NK-92 (cell line): ENCODE data around the gene ABR.
"Not testable (repeated sequence)": the region's sequence is repeated elsewhere in the genome, so short reads cannot be mapped to it uniquely, and the experiment has no call there.

Source experiments
- DNase-seq: peaks from one replicate; lab custom pipeline; 2025; ENCODE audit not compliant: unreplicated experiment; lab: John Stamatoyannopoulos, UW

The ABR gene

DNA sequence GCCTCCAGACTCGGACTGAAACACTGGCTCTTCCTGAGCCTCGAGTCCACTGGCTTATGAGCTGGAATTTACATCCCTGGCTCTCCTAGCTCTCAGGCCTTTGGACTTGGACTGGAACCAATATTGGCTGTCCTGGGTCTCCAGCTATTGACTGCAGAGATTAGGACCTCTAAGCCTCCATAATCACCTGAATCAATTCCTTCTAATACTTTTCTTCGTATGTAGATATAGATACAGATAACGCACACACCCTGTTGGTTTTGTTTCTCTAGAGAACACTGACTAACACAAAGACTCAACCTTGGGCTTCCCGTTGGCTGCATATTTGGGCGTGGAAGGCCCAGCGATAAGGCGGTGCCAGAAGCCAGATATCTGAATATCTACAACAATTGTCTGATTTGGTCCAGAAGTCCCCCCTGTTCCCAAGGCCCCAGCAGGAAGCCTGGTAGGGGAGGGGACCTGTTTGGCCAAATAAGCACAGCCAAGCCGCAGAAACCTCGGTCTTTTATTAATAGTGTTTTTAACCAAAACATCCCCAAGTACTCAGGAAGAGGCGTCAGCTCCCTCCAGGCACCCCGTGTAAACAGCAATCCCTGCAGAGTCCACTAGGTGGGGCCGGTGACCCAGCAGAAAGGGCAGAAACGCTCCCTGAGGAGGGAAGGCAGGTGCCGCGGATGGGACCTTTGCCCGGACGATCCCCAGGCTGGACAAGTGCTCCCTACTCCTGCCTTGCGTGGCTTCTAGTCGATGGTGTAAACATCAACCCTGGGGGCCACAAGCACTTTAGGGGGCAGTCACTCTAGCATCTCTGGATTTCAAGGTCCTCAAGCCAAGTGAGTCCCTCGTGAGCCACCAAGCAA, 57.0 kb downstream of the ABR start:
- DNase-seq: no peak

GRCh38 chr17:1121442-1121817, 58.4 kb downstream of the ABR start:
- DNase-seq: not testable (repeated sequence)

GRCh38 chr17:1120596-1121441, 59.0 kb downstream of the ABR start:
- DNase-seq: no peak

- no peak for DNase-seq
Measured at GRCh38 chr17:1119924-1120323, 59.9 kb downstream of the ABR start.

DNA sequence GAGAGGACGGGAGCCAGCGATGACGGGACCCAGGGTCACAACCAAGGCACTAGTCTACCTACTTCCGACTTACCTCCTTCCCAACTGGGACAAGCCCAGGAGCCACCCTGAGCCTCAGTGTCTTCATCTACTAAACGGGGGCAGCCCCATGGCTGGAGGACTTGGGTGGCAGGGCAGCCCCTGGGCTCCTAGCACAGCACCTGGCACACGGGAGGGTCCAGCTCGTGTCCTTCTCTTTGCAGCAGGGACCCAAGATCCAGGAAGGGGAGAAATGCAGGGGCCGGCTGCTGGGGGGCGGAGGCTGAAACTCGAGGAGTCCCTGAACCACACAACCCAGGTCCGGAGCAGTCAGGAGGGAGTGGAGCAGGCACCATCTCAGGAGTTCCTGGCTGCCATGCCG, 63.2 kb downstream of the ABR start:
- no peak for DNase-seq

GRCh38 chr17:1112875-1113274, 66.9 kb downstream of the ABR start:
- DNase-seq: no peak

GRCh38 chr17:1111599-1112443, 68.0 kb downstream of the ABR start:
- DNase-seq: no peak

DNA sequence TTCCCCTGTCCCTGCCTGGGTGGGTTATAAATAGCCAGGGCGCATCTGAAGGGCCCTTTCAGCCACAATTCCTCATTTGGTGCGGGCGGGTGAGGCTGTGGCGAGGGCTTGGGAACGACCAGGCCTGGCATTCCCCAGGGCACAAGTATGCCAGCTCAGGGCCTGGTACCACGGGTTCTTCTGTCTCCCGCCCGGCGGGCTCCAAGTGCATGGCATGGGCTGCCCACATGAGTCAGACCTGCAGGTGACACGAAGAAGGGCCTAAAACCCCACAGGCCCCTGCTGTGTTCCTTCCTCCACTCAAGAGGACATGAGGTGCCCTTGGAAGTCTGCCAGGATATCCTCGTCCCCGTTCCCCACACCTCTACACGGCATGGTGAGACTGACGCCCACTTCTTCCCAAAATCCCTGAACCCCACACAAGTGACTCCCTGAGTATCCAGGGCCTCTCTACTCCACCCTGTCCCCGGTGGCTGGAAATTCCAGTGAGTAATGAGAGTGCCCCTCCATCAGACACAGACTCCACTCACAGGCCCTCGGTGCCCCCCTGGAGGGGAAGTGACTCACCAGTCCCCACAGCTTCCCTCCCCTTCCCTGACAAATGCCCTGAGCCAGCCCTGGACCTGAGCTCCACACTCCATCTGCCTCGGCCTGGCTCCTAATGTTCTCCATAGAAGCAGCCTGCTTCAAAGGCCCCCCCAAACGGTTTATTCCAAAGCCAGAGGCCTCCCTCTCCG, 68.8 kb downstream of the ABR start:
- no peak for DNase-seq

DNA sequence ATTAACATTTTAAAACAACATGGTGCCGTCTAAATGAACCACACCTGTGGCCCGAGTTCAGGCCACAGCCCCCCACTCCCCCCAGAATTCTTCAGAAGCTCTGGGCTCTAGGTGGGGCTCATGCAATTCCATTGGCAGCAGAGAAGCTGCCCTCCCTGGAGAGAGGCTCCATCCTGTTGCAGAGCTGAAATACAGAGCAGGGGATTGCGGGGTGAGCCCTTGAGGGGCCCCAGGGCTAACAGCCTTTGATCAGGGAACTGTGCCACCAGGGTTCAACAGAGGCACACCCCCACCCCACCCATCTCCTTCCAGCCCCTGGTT, 69.3 kb downstream of the ABR start:
- no peak for DNase-seq

GRCh38 chr17:1109606-1110540, 69.9 kb downstream of the ABR start:
- DNase-seq: no peak

DNA sequence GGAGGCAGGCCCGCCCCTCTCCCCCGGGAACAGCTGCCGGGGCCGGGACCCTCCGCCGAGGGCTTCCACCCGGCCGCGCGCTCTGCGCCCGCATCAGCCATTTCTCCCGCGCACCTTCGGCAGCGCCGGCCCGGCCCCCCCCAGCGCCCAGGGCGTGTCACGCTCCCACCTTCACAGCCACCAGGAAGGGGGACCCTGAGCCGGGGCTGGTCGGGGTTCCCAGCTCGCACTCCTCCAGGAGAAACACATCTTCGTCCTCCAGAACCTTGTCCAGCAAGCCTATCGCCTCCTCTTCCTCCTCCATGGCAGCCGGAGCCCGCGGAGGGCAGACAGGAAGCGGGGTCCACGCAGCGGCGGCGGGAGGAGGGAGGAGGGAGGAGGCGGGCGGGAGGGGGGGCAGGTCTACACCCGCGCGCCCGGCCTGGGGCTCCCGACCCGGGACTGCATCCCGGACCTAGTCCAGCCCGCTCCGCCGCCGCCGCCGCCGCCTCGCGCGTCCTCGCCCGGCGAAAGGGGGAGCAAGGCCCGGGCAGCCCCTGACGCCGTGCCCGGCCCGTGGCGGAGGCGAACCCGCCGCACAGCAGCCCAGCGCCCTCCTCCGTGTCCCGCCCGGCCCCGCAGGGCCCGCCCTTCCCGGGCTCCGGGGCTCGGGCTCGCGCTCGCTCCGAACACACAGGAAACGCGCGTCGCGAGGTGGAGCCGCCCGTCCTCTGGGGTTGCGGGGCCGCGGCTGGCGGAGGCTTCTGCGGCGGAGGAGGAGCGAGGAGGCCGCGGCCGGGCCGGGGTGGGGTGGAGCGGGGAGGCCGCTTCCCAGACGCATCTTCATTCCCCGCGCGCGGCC, 70.8 kb downstream of the ABR start:
- no peak for DNase-seq

- DNase-seq: no peak
Measured at GRCh38 chr17:1108478-1108764, 71.4 kb downstream of the ABR start.

DNA sequence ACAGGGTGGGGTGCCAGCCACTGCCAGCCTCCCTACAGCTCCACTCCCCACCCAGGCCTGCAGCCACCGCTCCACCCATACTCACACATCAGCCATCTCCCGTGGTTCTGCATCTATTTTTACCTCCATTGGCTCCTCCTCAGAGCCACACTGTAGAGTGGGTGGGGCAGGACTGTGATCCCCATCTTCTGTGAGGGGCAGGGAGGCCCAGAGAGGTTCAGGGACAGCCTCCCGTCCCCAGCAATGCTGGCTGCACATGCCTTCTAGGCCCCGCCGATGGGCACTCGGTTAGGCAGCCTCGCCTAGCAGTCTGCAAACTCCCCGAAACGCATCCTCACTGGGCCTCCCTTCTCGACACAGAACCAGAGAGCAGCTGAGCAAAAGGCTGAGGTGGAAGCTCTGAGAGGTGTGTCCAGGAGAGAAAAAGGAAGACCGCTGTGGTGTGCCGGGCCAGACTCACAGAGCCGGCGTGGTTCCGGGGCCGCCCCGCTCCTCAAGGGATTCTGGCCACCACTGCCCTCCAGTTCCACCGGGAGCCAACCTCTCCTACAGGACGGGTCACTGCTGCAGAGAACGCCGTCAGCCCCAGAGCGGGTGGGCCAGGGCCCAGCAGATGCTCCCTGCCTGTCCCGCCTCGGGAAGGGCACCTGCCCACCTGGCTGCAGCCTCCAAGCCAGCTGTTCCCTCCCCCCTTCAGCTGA, 71.9 kb downstream of the ABR start:
- no peak for DNase-seq

DNA sequence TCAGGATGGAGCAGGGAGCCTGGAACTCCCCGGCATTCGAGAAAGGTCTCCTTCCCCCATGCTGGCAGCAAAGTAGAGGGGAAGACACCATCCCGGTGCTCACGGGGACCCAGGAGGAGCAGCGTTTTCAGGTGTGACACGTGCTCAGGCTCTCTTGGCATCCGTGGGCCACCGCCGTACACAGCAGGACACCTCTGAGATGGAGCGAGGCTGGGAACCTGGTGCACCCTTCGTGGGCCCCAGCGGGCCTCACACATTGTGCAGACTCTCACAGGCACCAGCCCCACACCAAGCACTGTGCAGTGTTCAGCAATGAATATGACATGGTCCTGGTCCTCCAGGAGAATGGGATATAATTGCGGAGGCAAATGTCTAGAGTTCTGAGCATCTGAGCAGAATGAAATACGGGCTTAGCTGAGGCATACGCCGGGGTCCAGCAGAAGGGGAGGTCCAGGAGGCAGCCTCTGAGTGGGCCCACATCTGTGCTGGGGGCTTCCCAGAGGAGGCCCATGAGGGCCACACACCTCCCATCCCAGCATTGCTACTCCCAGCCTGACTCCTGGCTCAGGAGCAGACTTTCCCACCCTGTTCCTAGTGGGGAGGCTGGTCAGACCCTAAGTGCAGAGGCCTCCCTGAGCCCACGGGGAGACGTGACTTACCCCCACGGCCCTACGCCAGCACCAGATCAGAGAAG, 72.6 kb downstream of the ABR start:
- DNase-seq: no peak

- no peak for DNase-seq
Measured at GRCh38 chr17:1104222-1104621, 75.6 kb downstream of the ABR start.

GRCh38 chr17:1100382-1100781, 79.4 kb downstream of the ABR start:
- DNase-seq: no peak

DNA sequence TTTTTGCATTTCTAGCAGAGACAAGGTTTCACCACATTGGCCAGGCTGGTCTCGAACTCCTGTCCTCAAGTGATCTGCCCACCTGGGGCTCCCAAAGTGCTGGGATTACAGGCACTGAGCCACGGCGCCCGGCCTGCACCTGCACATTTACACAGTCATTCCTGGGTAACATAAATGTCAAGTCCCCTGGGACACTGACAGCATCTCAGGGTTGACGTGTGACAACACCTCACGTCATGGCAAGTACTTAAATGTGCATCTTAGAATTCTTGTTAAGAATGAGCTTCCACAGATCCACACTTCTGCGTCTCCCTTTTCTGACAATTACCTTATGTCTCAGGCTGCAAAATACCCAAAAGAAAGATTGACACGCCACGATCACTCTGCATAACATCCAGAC, 80.5 kb downstream of the ABR start:
- DNase-seq: no peak
